GM12865 (cell line): ENCODE results near the gene UGT1A5.

ENCODE experiments used
- DNase-seq: peaks from one replicate; pipeline ENCODE4 v3.0.0; 2010; ENCODE audit warnings: low read depth
- H3K4me3 ChIP-seq: 2 replicates; pipeline ENCODE4 v1.5.1; 2011; ENCODE audit warnings: mild to moderate bottlenecking, low read depth, low read length, control low read depth
- CTCF ChIP-seq: IDR thresholded peaks from 2 replicates; pipeline ENCODE4 v1.5.1; 2011; ENCODE audit warnings: low read length, control low read depth, low read depth, inconsistent platforms; ENCODE audit not compliant: insufficient read depth; ENCODE audit errors: missing control alignments

The UGT1A5 gene

DNA sequence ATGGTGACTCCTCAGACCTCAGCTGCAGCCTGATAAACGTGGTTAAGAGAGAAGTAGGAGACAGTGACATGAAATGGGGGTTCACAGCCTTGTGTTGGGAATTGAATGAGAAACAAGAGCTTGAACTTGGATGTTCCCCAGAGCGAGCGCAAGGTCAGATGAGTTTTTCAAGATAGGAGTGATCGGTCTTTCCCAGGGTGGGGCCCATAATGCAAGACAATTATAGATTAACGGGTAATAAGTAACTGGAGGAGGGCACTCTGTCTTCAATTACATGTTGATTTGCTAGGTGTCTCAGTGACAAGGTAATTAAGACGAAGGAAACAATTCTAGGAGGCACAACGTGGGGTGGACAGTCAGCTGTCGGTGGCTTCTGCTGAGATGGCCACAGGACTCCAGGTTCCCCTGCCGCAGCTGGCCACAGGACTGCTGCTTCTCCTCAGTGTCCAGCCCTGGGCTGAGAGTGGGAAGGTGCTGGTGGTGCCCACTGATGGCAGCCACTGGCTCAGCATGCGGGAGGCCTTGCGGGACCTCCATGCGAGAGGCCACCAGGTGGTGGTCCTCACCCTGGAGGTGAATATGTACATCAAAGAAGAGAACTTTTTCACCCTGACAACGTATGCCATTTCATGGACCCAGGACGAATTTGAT is at the start of gene UGT1A5:
Gene UGT1A5 (plus strand): TSS at position 297 of the 651 bp plus-strand sequence. CDS start 85 bp downstream, at position 382.
- no peak within 1 kb of the TSS for H3K4me3 ChIP-seq
- no peak for DNase-seq
- TF ChIP-seq CTCF: no peak

DNA sequence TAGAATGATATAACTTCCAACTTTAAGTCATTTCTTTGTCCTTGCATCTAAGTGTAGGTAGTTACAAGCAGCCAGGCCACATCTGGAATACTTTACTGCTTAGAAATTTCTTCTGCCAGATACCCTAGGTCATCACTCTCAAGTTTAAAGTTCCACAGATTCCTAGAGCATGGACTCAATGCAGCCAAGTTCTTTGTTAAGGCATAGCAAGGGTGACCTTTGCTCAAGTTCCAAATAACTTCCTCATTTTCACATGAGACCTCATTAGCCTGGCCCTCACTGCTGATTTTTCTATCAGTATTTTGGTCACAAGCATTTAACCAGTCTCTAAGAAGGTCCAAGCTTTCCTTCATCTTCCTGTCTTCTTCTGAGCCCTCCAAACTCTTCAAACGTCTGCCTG is 48.8 kb upstream of the UGT1A5 start:
- no peak for DNase-seq
- TF ChIP-seq CTCF: no peak
- H3K4me3 ChIP-seq: no peak overlapping the region

GRCh38 chr2:233668605-233669260 is 44.0 kb upstream of the UGT1A5 start:
- no peak overlapping the region for H3K4me3 ChIP-seq
- no peak for TF ChIP-seq CTCF
- DNase-seq: no peak

GRCh38 chr2:233671290-233672161 is 41.2 kb upstream of the UGT1A5 start, which contains the start of gene UGT1A9:
UGT1A9 (plus strand) TSS chr2:233671898; CDS start chr2:233671935, 37 bp downstream.
- no peak for TF ChIP-seq CTCF
- no peak for DNase-seq
- no peak within 1 kb of the TSS for H3K4me3 ChIP-seq

- no peak overlapping the region for H3K4me3 ChIP-seq
- no peak for DNase-seq
- no peak for TF ChIP-seq CTCF
Measured at GRCh38 chr2:233672886-233673285, 39.8 kb upstream of the UGT1A5 start.

- TF ChIP-seq CTCF: no peak
- DNase-seq: no peak
- no peak overlapping the region for H3K4me3 ChIP-seq
Measured at GRCh38 chr2:233673896-233674295, 38.8 kb upstream of the UGT1A5 start.
